Activated T-cell treated with anti-CD3 and anti-CD28 coated beads, Interleukin-2, amount 50 U/mL, for 24 hours (primary cell): ENCODE results near the gene CPAMD8.

ENCODE experiments used
- DNase-seq: peaks from one replicate; pipeline ENCODE4 v3.0.0-alpha.2; 2020
- H3K27ac Mint-ChIP-seq: 2 replicates; pipeline ENCODE4 v1.8.0; 2020; ENCODE audit warnings: mild to moderate bottlenecking, mixed read lengths
- H3K27me3 Mint-ChIP-seq: 2 replicates; pipeline ENCODE4 v1.8.0; 2020; ENCODE audit warnings: mixed read lengths
- H3K36me3 Mint-ChIP-seq: 2 replicates; pipeline ENCODE4 v1.8.0; 2020; ENCODE audit warnings: low read depth, mixed read lengths
- H3K4me1 Mint-ChIP-seq: 2 replicates; pipeline ENCODE4 v1.8.0; 2020; ENCODE audit warnings: low read depth, mixed read lengths
- H3K4me3 Mint-ChIP-seq: 2 replicates; pipeline ENCODE4 v1.8.0; 2020; ENCODE audit warnings: mild to moderate bottlenecking, moderate library complexity, mixed read lengths
- H3K9me3 Mint-ChIP-seq: 2 replicates; pipeline ENCODE4 v1.8.0; 2020; ENCODE audit warnings: mixed read lengths

CPAMD8 gene

DNA sequence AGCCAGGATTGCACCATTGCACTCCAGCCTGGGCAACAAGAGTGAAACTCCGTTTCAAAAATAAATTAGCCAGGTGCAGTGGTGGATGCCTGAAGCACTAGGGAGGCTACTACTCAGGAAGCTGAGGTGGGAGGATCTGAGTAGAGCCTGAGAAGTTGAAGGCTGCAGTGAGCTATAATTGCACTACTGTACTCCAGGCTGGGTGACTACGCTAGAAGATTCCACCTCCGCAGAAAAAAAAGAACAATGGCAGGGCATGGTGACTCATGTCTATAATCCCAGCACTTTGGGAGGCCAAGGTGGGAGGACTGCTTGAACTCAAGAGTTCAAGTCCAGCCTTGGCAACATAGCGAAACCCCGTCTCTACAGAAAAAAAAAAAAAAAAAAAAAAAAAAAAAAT is 28.1 kb upstream of the CPAMD8 start:
- H3K9me3 Mint-ChIP-seq: no peaks in the 10 kb centered on the region
- no peak overlapping the region for H3K4me3 Mint-ChIP-seq
- H3K27me3 Mint-ChIP-seq: no peaks in the 10 kb centered on the region
- no peak overlapping the region for H3K27ac Mint-ChIP-seq
- no peaks in the 10 kb centered on the region for H3K4me1 Mint-ChIP-seq
- no peak for DNase-seq
- H3K36me3 Mint-ChIP-seq: peaks cover 91% of the 10 kb centered on the region

- no peaks in the 10 kb centered on the region for H3K4me1 Mint-ChIP-seq
- no peaks in the 10 kb centered on the region for H3K27me3 Mint-ChIP-seq
- H3K36me3 Mint-ChIP-seq: peaks cover 90% of the 10 kb centered on the region
- no peaks in the 10 kb centered on the region for H3K9me3 Mint-ChIP-seq
- H3K27ac Mint-ChIP-seq: no peak overlapping the region
- DNase-seq: no peak
- no peak overlapping the region for H3K4me3 Mint-ChIP-seq
These were observed 25.8 kb upstream of the CPAMD8 start for GRCh38 chr19:17052439-17052838.

DNA sequence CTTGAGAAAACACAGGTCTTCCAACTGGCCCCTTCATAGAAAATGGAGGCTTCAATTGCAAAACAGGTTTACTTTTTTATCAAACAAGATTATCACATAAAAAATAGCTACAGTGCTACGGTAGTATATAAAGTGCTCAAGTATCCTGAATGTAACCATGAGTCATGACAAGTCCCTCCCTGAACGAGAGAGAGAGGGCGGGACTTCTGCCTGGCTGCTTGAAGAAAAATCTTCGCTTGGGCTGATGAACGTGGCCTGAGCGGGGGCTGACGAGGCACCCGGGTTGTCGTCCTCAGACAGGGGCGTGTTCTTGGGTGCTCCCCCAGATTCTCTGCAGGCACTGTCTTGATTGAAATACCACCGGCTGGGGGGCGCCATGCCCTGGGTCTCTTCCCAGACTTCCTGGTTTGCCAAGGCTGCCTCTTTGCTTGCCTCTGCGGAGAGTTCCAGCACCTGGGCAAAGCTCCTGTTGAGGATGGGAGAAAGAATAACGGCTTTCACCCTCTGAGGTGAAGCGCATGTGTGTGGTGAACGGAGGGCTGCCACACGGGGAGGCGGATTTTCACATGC is 23.2 kb upstream of the CPAMD8 start:
- H3K4me3 Mint-ChIP-seq: no peak overlapping the region
- no peaks in the 10 kb centered on the region for H3K27me3 Mint-ChIP-seq
- no peaks in the 10 kb centered on the region for H3K4me1 Mint-ChIP-seq
- H3K27ac Mint-ChIP-seq: no peak overlapping the region
- no peak for DNase-seq
- peaks cover 74% of the 10 kb centered on the region for H3K36me3 Mint-ChIP-seq
- H3K9me3 Mint-ChIP-seq: no peaks in the 10 kb centered on the region

- H3K4me1 Mint-ChIP-seq: no peaks in the 10 kb centered on the region
- no peaks in the 10 kb centered on the region for H3K27me3 Mint-ChIP-seq
- no peak overlapping the region for H3K4me3 Mint-ChIP-seq
- H3K9me3 Mint-ChIP-seq: no peaks in the 10 kb centered on the region
- no peak overlapping the region for H3K27ac Mint-ChIP-seq
- H3K36me3 Mint-ChIP-seq: peaks cover 66% of the 10 kb centered on the region
- DNase-seq: no peak
These were observed 22.4 kb upstream of the CPAMD8 start for GRCh38 chr19:17048885-17049453.

- no peak overlapping the region for H3K4me3 Mint-ChIP-seq
- peaks cover 38% of the 10 kb centered on the region for H3K36me3 Mint-ChIP-seq
- no peaks in the 10 kb centered on the region for H3K9me3 Mint-ChIP-seq
- no peak for DNase-seq
- H3K4me1 Mint-ChIP-seq: no peaks in the 10 kb centered on the region
- no peak overlapping the region for H3K27ac Mint-ChIP-seq
- no peaks in the 10 kb centered on the region for H3K27me3 Mint-ChIP-seq
These were observed 19.4 kb upstream of the CPAMD8 start for GRCh38 chr19:17045907-17046502.

DNA sequence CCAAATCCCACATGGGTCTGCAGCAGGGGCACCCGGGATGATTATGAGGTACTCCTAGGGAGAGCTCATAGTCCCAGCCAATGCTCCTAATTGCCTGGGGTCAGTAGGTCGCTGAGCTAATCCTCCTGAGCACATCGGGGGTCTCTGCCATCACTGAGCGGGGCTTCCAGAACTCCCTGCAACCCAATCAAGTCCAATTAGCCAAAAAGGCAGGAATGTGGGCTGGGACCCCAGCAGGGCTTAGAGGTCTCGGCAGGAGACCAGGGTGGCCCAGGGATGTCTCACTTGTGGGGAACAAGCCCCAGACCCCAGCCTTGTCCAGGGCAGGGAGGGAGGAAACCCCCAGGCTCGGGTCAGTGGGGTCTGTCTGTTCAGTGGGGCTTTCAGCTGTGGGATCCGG is 17.1 kb upstream of the CPAMD8 start:
- no peak for DNase-seq
- H3K27ac Mint-ChIP-seq: no peak overlapping the region
- no peak overlapping the region for H3K4me3 Mint-ChIP-seq
- H3K9me3 Mint-ChIP-seq: no peaks in the 10 kb centered on the region
- H3K4me1 Mint-ChIP-seq: no peaks in the 10 kb centered on the region
- H3K36me3 Mint-ChIP-seq: peaks cover 15% of the 10 kb centered on the region
- no peaks in the 10 kb centered on the region for H3K27me3 Mint-ChIP-seq

GRCh38 chr19:17041976-17042375 is 15.4 kb upstream of the CPAMD8 start:
- Mint-ChIP-seq H3K9me3 (no peaks in the 10 kb centered on the region), H3K27ac (no peak overlapping the region), H3K4me3 (no peak overlapping the region), H3K27me3 (no peaks in the 10 kb centered on the region), H3K36me3 (no peaks in the 10 kb centered on the region), H3K4me1 (no peaks in the 10 kb centered on the region)
- no peak for DNase-seq

- peaks cover 8% of the 10 kb centered on the region for H3K27me3 Mint-ChIP-seq
These were observed 11.4 kb upstream of the CPAMD8 start for GRCh38 chr19:17037966-17038500.

GRCh38 chr19:17037184-17037583 is 10.6 kb upstream of the CPAMD8 start:
- H3K4me1 Mint-ChIP-seq: no peaks in the 10 kb centered on the region
- no peak for DNase-seq
- peaks cover 8% of the 10 kb centered on the region for H3K27me3 Mint-ChIP-seq
- H3K36me3 Mint-ChIP-seq: no peaks in the 10 kb centered on the region
- H3K27ac Mint-ChIP-seq: no peak overlapping the region
- H3K4me3 Mint-ChIP-seq: no peak overlapping the region
- no peaks in the 10 kb centered on the region for H3K9me3 Mint-ChIP-seq

More at GRCh38 chr19:17037966-17038500, 11.4 kb upstream of the CPAMD8 start:
- Mint-ChIP-seq H3K36me3 (no peaks in the 10 kb centered on the region), H3K4me1 (no peaks in the 10 kb centered on the region), H3K4me3 (no peak overlapping the region), H3K9me3 (no peaks in the 10 kb centered on the region), H3K27ac (no peak overlapping the region)
- no peak for DNase-seq

DNA sequence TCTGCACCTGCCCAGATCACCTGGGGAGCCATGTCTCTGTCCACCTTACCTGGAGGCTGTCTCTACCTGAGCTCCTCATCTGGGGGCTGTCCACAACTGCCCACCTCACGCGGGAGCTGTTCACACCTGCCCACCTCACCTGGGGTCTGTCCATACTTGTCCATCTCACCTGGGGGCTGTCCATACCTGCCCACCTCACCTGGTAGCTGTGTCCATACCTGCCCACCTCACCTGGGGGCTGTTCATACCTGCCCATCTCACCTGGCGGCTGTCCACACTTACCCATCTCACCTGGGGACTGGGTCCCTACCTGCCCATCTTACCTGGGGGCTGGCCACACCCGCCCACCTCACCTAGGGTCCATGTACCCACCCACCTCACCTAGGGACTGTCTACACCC is 10.0 kb upstream of the CPAMD8 start:
- H3K27ac Mint-ChIP-seq: no peak overlapping the region
- no peaks in the 10 kb centered on the region for H3K36me3 Mint-ChIP-seq
- no peak overlapping the region for H3K4me3 Mint-ChIP-seq
- H3K27me3 Mint-ChIP-seq: peaks cover 8% of the 10 kb centered on the region
- no peak for DNase-seq
- H3K9me3 Mint-ChIP-seq: no peaks in the 10 kb centered on the region
- H3K4me1 Mint-ChIP-seq: no peaks in the 10 kb centered on the region

DNA sequence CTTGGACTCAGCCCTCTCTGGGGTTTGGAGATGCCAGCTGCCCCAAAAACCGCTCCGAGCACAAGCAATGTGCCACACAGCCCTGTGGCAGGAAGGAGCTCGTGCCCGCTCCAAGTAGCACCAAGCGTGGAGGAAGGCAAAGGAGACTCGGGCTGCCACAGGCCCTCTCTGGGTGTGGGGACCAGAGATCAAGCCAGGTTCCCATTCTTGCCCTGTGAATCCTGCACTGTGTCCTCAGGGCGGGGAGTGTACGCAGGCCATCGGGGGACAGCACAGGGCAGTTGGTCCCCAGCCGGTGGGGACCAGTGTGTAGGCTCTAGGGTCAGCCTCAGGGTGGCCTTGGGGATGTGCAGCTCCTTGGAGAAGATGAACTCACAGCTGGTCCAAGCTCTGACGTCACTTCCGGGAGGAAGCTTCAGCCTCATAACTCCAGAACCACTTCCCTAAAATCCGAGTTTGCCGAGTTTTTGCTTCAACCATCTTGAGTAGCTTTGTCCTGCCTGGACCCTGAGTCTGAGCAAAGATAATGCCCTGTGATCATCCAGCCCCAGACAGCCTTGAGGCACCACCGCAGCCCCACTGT is 9.3 kb upstream of the CPAMD8 start:
- no peaks in the 10 kb centered on the region for H3K4me1 Mint-ChIP-seq
- H3K9me3 Mint-ChIP-seq: no peaks in the 10 kb centered on the region
- H3K27me3 Mint-ChIP-seq: peaks cover 8% of the 10 kb centered on the region
- DNase-seq: no peak
- no peaks in the 10 kb centered on the region for H3K36me3 Mint-ChIP-seq
- H3K27ac Mint-ChIP-seq: no peak overlapping the region
- no peak overlapping the region for H3K4me3 Mint-ChIP-seq

- no peak for DNase-seq
- H3K27me3 Mint-ChIP-seq: peaks cover 34% of the 10 kb centered on the region
- H3K36me3 Mint-ChIP-seq: no peaks in the 10 kb centered on the region
- H3K4me1 Mint-ChIP-seq: no peaks in the 10 kb centered on the region
- H3K4me3 Mint-ChIP-seq: no peak overlapping the region
- H3K27ac Mint-ChIP-seq: no peak overlapping the region
- H3K9me3 Mint-ChIP-seq: no peaks in the 10 kb centered on the region
These were observed 5.1 kb upstream of the CPAMD8 start for GRCh38 chr19:17031741-17032140.

DNA sequence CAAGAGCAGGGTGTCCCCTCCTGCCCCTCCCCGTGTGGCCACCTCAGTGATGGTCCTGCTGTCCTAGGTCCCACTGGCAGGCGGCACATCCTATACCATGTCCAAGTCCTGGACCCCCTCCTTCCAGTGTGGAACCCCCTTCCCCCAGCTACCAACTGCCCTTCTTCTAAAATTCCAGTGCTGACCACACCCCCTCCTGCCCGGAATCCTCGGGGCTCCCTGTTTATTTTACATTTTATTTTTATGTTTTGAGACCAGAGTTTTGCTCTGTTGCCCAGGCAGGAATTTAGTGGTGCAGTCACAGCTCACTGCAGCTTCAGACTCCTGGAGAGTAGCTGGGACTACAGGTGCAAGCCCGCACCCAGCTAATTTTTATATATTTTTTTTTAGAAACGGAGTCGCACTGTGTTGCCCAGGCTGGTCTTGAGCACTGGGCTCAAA is 945 bp upstream of the CPAMD8 start:
- Mint-ChIP-seq H3K36me3 (no peaks in the 10 kb centered on the region), H3K27me3 (peaks cover 59% of the 10 kb centered on the region), H3K4me3 (no peak overlapping the region), H3K9me3 (peaks cover 20% of the 10 kb centered on the region), H3K4me1 (peaks cover 6% of the 10 kb centered on the region), H3K27ac (no peak overlapping the region)
- no peak for DNase-seq

DNA sequence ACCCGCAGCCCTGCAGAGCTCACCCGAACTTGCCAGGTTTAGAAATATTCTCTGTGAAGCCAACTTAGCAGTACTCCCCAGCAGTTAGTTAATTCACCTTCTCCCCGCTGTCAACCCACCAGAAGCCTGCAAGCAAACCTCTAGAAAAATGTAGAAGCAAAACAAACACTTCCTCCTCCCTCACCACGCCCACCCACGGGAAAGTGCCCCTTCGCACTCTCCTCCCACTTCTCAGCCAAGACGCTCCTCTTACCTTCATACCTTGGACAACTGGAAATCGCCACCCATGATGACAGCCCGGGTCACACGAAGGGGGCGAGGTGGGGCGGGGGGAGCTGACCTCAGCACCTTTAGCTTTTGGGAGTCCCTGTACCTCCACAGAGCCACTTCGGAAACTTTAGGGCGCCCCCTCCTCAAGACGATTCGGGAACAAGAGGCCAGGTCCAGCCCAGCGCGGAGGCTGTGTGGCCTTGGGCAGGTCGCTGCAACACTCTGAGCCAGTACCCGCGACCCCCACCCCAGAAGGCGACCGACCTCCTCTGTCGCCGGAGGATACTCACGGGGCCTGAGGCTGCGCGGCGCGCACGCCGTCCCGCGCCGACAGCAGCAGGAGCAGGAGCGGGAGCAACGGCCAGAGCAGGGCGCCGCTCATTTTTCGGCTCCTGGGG is 485 bp downstream of the CPAMD8 start:
- Mint-ChIP-seq H3K4me3 (peak overlapping the region; percentile 23), H3K36me3 (no peaks in the 10 kb centered on the region), H3K9me3 (peaks cover 20% of the 10 kb centered on the region), H3K27me3 (peaks cover 64% of the 10 kb centered on the region), H3K4me1 (peaks cover 6% of the 10 kb centered on the region), H3K27ac (no peak overlapping the region)
- no peak for DNase-seq
